Kidney glomerular epithelial cell (primary cell): ENCODE data around the gene SSR1.

Experiments
- DNase-seq: peaks from one replicate; lab custom pipeline; 2025; lab: John Stamatoyannopoulos, UW

The SSR1 gene

GRCh38 chr6:7238900-7239589 lies 74.0 kb downstream of the SSR1 start:
- peak; percentile 24 for DNase-seq

- no peak for DNase-seq
Observed at GRCh38 chr6:7238526-7238899, 74.5 kb downstream of the SSR1 start.

GRCh38 chr6:7237653-7238188 lies 75.3 kb downstream of the SSR1 start:
- no peak for DNase-seq

- no peak for DNase-seq
Observed at GRCh38 chr6:7236306-7237209, 76.4 kb downstream of the SSR1 start.

GRCh38 chr6:7235712-7236305 lies 77.2 kb downstream of the SSR1 start:
- DNase-seq: no peak

GRCh38 chr6:7234547-7234946 lies 78.5 kb downstream of the SSR1 start:
- no peak for DNase-seq

- no peak for DNase-seq
Observed at GRCh38 chr6:7232351-7232750, 80.6 kb downstream of the SSR1 start.

GRCh38 chr6:7230956-7231713 lies 81.9 kb downstream of the SSR1 start:
- no peak for DNase-seq

GRCh38 chr6:7230327-7230691 lies 82.7 kb downstream of the SSR1 start:
- DNase-seq: no peak

- no peak for DNase-seq
Observed at GRCh38 chr6:7229376-7230326, 83.3 kb downstream of the SSR1 start.

- no peak for DNase-seq
Observed at GRCh38 chr6:7228662-7229375, 84.2 kb downstream of the SSR1 start.

GRCh38 chr6:7224731-7225130 lies 88.3 kb downstream of the SSR1 start:
- DNase-seq: no peak

GRCh38 chr6:7222197-7222596 lies 90.8 kb downstream of the SSR1 start:
- no peak for DNase-seq

GRCh38 chr6:7219310-7219709 lies 93.7 kb downstream of the SSR1 start:
- no peak for DNase-seq

- DNase-seq: no peak
Observed at GRCh38 chr6:7218406-7218988, 94.5 kb downstream of the SSR1 start.
